Measurements from ENCODE around the gene TTC12. TPM values are rescaled to one million over a fixed set of nuclear protein-coding genes. Genes with fewer than 3 reads are reported as not detected.

The TTC12 gene, protein sequence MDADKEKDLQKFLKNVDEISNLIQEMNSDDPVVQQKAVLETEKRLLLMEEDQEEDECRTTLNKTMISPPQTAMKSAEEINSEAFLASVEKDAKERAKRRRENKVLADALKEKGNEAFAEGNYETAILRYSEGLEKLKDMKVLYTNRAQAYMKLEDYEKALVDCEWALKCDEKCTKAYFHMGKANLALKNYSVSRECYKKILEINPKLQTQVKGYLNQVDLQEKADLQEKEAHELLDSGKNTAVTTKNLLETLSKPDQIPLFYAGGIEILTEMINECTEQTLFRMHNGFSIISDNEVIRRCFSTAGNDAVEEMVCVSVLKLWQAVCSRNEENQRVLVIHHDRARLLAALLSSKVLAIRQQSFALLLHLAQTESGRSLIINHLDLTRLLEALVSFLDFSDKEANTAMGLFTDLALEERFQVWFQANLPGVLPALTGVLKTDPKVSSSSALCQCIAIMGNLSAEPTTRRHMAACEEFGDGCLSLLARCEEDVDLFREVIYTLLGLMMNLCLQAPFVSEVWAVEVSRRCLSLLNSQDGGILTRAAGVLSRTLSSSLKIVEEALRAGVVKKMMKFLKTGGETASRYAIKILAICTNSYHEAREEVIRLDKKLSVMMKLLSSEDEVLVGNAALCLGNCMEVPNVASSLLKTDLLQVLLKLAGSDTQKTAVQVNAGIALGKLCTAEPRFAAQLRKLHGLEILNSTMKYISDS
- total RNA-seq (10 to 100 TPM; 13.4 to 32.5 (median 28.1) TPM), polyA plus RNA-seq (10 to 100 TPM in 1 of 2 donors, 1 to 10 TPM in 1; 8.1 to 25.8 TPM)
- long read RNA-seq, donor 1, partial matches to known transcripts: 4 of 19 reads
- long read RNA-seq, donor 1, other reads (novel, unspliced or antisense): 12 of 19 reads
- long read RNA-seq, donor 2, partial matches to known transcripts: 5 of 5 reads
- long read RNA-seq, donor 2, other reads (novel, unspliced or antisense): 0 of 5 reads
- long read RNA-seq, donor 3, transcript TTC12-219 (22 exons, 2,315 nt): major isoform, 8 of 20 reads
- long read RNA-seq, donor 3, partial matches to known transcripts: 6 of 20 reads
- long read RNA-seq, donor 3, other reads (novel, unspliced or antisense): 6 of 20 reads

GRCh38 chr11:113314389-113315301 is at the start of gene TTC12:
TSS of gene TTC12 (plus strand) at chr11:113314583. CDS start at chr11:113316258, 1,675 bp downstream.
- intact Hi-C loops (cut with DNase I): loop anchor here in 1 of 4 donors (10.0 kb wide), 1 partner anchor 460 kb away; the partner anchor contains the start of genes CLDN25 and ZW10

GRCh38 chr11:113265362-113265761 is 49.0 kb upstream of the TTC12 start:
- H3K27ac ChIP-seq: no peak overlapping the region
- H3K4me3 ChIP-seq: no peak overlapping the region
- TF ChIP-seq, protein P1, sequence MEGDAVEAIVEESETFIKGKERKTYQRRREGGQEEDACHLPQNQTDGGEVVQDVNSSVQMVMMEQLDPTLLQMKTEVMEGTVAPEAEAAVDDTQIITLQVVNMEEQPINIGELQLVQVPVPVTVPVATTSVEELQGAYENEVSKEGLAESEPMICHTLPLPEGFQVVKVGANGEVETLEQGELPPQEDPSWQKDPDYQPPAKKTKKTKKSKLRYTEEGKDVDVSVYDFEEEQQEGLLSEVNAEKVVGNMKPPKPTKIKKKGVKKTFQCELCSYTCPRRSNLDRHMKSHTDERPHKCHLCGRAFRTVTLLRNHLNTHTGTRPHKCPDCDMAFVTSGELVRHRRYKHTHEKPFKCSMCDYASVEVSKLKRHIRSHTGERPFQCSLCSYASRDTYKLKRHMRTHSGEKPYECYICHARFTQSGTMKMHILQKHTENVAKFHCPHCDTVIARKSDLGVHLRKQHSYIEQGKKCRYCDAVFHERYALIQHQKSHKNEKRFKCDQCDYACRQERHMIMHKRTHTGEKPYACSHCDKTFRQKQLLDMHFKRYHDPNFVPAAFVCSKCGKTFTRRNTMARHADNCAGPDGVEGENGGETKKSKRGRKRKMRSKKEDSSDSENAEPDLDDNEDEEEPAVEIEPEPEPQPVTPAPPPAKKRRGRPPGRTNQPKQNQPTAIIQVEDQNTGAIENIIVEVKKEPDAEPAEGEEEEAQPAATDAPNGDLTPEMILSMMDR (IDR thresholded peaks at IDR 0.05): no peak
- no peak for TF ChIP-seq EP300 (IDR thresholded peaks at IDR 0.05)
- no peak for TF ChIP-seq POLR2A (IDR thresholded peaks at IDR 0.05)
- DNase-seq: no peak
- intact Hi-C loops (cut with DNase I): no loop called here
- H3K4me1 ChIP-seq (ENCODE audit: insufficient read depth): no peaks in the 10 kb centered on the region
- H3K9me3 ChIP-seq: no peaks in the 10 kb centered on the region
- H3K27me3 ChIP-seq: no peaks in the 10 kb centered on the region
- WGBS, 3 donors: 84 to 88% (median 85%) methylated on average over 2 of the region's 2 CpGs
- no peaks in the 10 kb centered on the region for H3K36me3 ChIP-seq

More at GRCh38 chr11:113314389-113315301, at the start of gene TTC12:
- TF ChIP-seq POLR2A (IDR thresholded peaks at IDR 0.05) (peak; percentile 60), EP300 (IDR thresholded peaks at IDR 0.05) (no peak)
- H3K9me3 ChIP-seq: no peaks in the 10 kb centered on the region
- WGBS, 3 donors: 3 to 12% (median 5%) methylated on average over 41 to 64 of the region's 64 CpGs
- H3K4me1 ChIP-seq (ENCODE audit: insufficient read depth): peaks cover 4% of the 10 kb centered on the region
- no peaks in the 10 kb centered on the region for H3K36me3 ChIP-seq
- peak within 1 kb of the TSS; percentile 67 for H3K4me3 ChIP-seq
- H3K27ac ChIP-seq: peak within 1 kb of the TSS; percentile 1 to 93
- no peaks in the 10 kb centered on the region for H3K27me3 ChIP-seq
- peak; percentile 94 to 98 (median 96) for DNase-seq

DNA sequence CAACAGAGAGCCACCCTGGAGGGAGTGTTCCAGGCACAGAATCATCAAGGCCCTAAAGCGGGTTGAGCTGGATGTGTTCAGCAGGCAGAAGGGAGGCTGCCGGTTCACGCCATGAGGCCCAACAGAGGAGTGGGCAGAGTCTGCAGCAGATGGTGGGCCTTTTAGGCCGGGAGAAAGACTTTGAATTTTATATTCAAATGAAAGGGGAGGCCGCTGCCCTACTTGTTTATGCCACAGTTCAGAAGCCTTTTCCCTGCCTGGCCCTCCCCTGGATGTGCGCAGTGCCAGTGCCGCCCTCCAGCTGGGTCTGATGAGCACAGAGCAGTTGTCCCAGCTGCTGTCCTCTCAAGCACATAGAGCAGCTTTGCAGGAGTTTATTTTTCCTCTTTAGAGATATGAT is 46.9 kb upstream of the TTC12 start:
- no peaks in the 10 kb centered on the region for H3K36me3 ChIP-seq
- H3K4me3 ChIP-seq: no peak overlapping the region
- WGBS, 3 donors: 93 to 96% (median 94%) methylated on average over 7 of the region's 7 CpGs
- intact Hi-C loops (cut with DNase I): no loop called here
- H3K4me1 ChIP-seq (ENCODE audit: insufficient read depth): no peaks in the 10 kb centered on the region
- no peak for DNase-seq
- no peak for TF ChIP-seq POLR2A (IDR thresholded peaks at IDR 0.05)
- TF ChIP-seq, protein P1 (IDR thresholded peaks at IDR 0.05): no peak
- TF ChIP-seq EP300 (IDR thresholded peaks at IDR 0.05): no peak
- no peaks in the 10 kb centered on the region for H3K9me3 ChIP-seq
- H3K27ac ChIP-seq: no peak overlapping the region
- H3K27me3 ChIP-seq: no peaks in the 10 kb centered on the region

GRCh38 chr11:113269096-113269495 is 45.3 kb upstream of the TTC12 start:
- no peak overlapping the region for H3K4me3 ChIP-seq
- no peaks in the 10 kb centered on the region for H3K4me1 ChIP-seq (ENCODE audit: insufficient read depth)
- no peaks in the 10 kb centered on the region for H3K36me3 ChIP-seq
- DNase-seq: no peak
- intact Hi-C loops (cut with DNase I): no loop called here
- H3K9me3 ChIP-seq: no peaks in the 10 kb centered on the region
- TF ChIP-seq POLR2A (IDR thresholded peaks at IDR 0.05) (no peak), EP300 (IDR thresholded peaks at IDR 0.05) (no peak)
- TF ChIP-seq, protein P1 (IDR thresholded peaks at IDR 0.05): no peak
- 95 to 100% (median 97%) methylated on average over 2 of the region's 2 CpGs for WGBS, 3 donors
- no peaks in the 10 kb centered on the region for H3K27me3 ChIP-seq
- H3K27ac ChIP-seq: no peak overlapping the region
